ENCODE results near the gene RNF114.

RNF114 gene

GRCh38 chr20:49904440-49905214 is 31.6 kb upstream of the RNF114 start:
- DNase-seq (ENCODE audit: low read depth in 3 of 3): no peak

- no peak for DNase-seq (ENCODE audit: low read depth in 3 of 3)
These were observed 30.6 kb upstream of the RNF114 start for GRCh38 chr20:49905415-49906091.

GRCh38 chr20:49906101-49906604 is 30.0 kb upstream of the RNF114 start:
- DNase-seq (ENCODE audit: low read depth in 3 of 3): no peak

- no peak for DNase-seq (ENCODE audit: low read depth in 3 of 3)
These were observed 29.5 kb upstream of the RNF114 start for GRCh38 chr20:49906615-49907154.

GRCh38 chr20:49907405-49908257 is 28.6 kb upstream of the RNF114 start:
- no peak for DNase-seq (ENCODE audit: low read depth in 3 of 3)

- DNase-seq (ENCODE audit: low read depth in 3 of 3): no peak
These were observed 28.0 kb upstream of the RNF114 start for GRCh38 chr20:49908258-49908565.

GRCh38 chr20:49909499-49910339 is 26.5 kb upstream of the RNF114 start:
- no peak for DNase-seq (ENCODE audit: low read depth in 3 of 3)

- DNase-seq (ENCODE audit: low read depth in 3 of 3): no peak
These were observed 25.9 kb upstream of the RNF114 start for GRCh38 chr20:49910340-49910706.

GRCh38 chr20:49913399-49914047 is 22.7 kb upstream of the RNF114 start:
- DNase-seq (ENCODE audit: low read depth in 3 of 3): no peak

GRCh38 chr20:49914310-49915117 is 21.7 kb upstream of the RNF114 start:
- no peak for DNase-seq (ENCODE audit: low read depth in 3 of 3)

- no peak for DNase-seq (ENCODE audit: low read depth in 3 of 3)
These were observed 21.1 kb upstream of the RNF114 start for GRCh38 chr20:49915118-49915379.

- peak; percentile 86 to 91 (median 86) for DNase-seq (ENCODE audit: low read depth in 3 of 3)
These were observed 20.6 kb upstream of the RNF114 start, which contains the start of gene SPATA2 for GRCh38 chr20:49915380-49916145. Gene SPATA2, minus strand, starts transcription at chr20:49915529. Its CDS starts 7,039 bp downstream, at chr20:49908490.

- DNase-seq (ENCODE audit: low read depth in 3 of 3): no peak
These were observed 19.8 kb upstream of the RNF114 start for GRCh38 chr20:49916146-49917002.

GRCh38 chr20:49918446-49918845 is 17.8 kb upstream of the RNF114 start:
- DNase-seq (ENCODE audit: low read depth in 3 of 3): no peak

GRCh38 chr20:49919009-49919408 is 17.2 kb upstream of the RNF114 start:
- no peak for DNase-seq (ENCODE audit: low read depth in 3 of 3)

- DNase-seq (ENCODE audit: low read depth in 3 of 3): no peak
These were observed 16.7 kb upstream of the RNF114 start for GRCh38 chr20:49919461-49919860.

GRCh38 chr20:49924247-49924646 is 11.9 kb upstream of the RNF114 start:
- DNase-seq (ENCODE audit: low read depth in 3 of 3): no peak

- DNase-seq (ENCODE audit: low read depth in 3 of 3): no peak
These were observed 10.2 kb upstream of the RNF114 start for GRCh38 chr20:49925901-49926454.
